HG03571 (cell line): ENCODE measurements around the gene OLIG2.

Experiments used
- ATAC-seq: cut with Tn5 transposase; IDR thresholded peaks from one replicate; pipeline ENCODE4 v1.9.1; 2021; ENCODE audit not compliant: unreplicated experiment

OLIG2 gene

DNA sequence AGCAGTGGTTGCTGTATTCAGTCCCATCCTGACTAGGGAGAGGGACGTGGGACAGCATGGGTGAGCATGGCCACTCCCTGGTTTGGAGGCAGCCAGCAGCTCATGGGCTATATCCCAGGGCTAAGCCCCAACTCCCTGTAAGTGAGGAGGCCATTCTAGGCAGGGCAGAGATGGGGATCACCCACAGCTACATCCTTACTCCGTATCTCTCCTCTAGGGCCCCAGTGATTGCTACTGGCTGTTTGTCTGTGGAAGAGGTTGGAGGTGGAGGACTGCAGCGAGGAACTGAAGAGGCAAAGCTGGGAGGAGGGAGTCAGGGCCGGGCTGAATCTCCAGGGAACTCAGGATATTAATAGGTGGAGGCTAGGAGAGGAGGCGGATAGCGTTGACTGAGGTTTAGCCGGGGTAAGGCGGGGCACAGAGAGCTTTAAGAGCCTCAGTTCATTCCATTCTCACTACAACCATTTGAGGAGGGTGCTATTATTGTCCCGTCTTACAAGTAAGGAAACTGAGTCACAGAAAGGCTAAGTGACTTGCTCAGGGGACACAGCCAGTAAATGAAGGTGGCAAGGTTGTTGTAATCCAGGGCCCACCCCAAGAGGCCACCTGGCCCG lies 6.8 kb downstream of the OLIG2 start:
- no peak for ATAC-seq

DNA sequence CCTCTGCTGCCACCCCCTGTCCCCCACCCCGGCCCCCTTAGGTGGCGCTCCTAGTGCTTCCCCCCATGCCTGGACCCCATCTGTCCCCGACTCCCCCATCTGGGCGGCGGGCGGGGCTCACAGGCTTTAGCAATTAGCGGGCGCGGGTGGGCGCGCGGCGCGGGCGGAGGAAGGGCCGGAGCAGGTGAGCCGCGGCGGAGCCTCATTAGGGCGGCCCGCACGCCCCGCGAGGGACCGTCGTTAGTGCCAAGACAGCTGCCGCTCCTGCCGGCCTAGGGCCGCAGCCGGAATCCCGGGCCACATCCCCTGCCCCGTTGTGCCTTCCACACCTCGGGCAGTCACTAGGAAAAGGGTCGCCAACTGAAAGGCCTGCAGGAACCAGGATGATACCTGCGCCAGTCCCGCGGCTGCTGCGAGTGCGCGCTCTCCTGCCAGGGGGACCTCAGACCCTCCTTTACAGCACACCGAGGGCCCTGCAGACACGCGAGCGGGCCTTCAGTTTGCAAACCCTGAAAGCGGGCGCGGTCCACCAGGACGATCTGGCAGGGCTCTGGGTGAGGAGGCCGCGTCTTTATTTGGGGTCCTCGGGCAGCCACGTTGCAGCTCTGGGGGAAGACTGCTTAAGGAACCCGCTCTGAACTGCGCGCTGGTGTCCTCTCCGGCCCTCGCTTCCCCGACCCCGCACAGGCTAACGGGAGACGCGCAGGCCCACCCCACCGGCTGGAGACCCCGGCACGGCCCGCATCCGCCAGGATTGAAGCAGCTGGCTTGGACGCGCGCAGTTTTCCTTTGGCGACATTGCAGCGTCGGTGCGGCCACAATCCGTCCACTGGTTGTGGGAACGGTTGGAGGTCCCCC lies 7.6 kb downstream of the OLIG2 start:
- no peak for ATAC-seq

- ATAC-seq = no peak
Observed at GRCh38 chr21:33033961-33034413, 8.3 kb downstream of the OLIG2 start.

DNA sequence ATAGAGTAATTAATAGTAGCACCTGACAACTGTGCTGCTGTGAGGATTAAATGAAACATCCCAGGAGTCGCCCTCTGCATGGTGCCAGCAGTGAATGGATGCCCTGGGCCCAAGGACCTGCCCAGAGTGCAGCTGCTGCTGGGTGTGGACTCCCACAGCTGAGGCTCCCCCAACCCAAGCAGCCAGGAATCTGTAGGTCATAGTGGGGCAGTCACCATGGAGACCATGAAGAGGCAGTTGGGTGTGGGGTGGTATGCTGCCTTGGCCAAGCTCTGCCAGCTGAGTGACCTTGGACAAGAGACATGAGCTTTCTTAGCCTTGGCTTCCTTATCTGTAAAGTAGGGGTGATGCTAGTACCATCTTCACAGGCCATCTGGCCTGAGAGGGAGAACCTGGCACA lies 9.4 kb downstream of the OLIG2 start:
- ATAC-seq = no peak

DNA sequence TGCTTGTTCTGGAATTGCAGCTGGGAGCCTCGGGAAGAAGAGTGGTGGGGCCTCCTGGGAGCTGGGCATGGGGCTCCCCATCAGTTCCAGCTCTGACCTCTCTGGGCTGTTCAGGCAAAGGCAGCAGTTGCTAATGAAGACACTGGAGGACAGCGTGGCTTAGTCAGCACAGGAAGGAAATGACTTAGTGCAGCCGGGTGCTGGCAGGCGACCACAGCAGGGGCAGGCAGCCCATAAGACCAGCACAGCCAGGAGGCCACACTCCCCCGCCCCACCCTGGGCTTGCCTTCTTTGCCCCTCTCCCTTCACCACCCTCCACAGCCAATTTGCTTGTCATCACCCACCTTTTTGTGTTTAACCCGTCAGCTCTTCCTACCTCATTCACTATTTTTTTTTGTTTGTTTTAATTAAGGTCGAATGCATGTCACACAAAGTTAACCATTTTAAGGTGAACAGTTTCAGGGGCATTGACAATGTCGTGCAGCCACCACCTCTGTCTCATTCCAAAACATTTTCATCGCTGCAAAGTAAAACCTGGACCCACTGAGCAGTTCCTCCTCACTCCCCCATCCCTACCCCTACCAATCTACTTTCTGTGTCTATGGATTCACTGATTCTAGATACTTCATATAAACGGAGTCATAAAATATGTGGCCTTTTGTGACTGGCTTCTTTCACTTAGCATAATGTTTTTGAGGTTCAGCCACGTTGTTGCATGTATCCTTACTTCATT lies 10.9 kb downstream of the OLIG2 start:
- ATAC-seq = no peak

GRCh38 chr21:33037501-33037900 lies 11.8 kb downstream of the OLIG2 start:
- ATAC-seq = no peak

DNA sequence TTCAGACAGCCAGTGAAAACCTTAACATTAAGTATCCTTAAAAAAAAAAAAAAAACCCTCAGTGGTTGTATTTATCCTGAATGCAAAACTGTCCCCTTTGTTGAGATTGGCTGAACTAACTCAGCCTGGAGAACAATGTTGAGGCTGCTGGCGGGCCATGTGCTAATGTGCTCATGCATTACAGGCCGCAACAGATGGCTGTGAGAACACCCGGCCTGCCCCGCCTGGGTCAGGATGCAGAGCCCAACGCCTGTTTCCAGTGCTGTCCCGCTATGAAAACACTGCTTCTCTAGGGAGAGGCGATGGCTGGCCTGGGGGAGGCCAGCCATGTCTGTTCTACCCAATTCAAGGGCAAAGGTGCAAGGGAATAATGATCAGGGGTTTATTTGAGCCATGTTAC lies 13.8 kb downstream of the OLIG2 start:
- ATAC-seq = no peak

DNA sequence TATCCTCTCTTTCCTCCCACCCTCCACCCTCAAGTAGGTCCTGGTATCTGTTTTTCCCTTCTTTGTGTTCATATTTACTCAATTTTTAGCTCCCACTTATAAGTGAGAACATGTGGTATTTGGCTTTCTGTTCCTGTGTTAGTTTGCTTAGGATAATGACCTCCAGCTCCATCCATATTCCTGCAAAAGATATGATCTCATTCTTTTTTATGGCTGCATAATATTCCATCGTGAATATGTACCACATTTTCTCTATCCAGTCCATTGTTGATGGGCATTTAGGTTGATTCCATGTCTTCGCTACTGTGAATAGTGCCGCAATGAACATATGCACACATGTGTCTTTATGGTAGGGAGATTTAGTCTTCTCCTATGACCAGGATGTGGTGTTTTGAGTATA lies 14.5 kb downstream of the OLIG2 start:
- no peak for ATAC-seq

- ATAC-seq = no peak
Observed at GRCh38 chr21:33041981-33042380, 16.2 kb downstream of the OLIG2 start.

GRCh38 chr21:33042812-33043211 lies 17.1 kb downstream of the OLIG2 start:
- ATAC-seq = no peak

GRCh38 chr21:33046455-33046854 lies 20.7 kb downstream of the OLIG2 start:
- ATAC-seq = no peak

GRCh38 chr21:33047231-33047630 lies 21.5 kb downstream of the OLIG2 start:
- ATAC-seq = no peak

DNA sequence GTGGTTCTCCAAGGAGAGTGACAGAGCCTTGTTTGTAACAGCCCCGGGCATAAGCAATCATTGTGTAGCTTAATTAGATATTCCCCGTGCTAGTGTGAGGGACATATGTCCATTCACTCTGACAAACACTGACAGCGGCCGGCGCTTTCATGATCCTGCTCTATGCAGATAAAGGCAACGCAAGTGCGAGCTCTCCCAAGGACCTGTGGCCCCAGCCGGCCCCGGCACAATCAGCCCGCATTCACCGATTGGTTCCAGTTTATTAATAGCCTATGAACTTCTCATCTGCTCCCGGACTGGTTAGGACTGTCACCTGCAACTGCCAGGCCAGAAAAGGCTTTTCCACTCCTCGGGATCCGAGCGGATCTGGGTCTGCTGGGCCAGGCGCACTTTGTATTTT lies 26.2 kb downstream of the OLIG2 start:
- ATAC-seq = no peak

- ATAC-seq = no peak
Observed at GRCh38 chr21:33053951-33054350, 28.2 kb downstream of the OLIG2 start.

- no peak for ATAC-seq
Observed at GRCh38 chr21:33055991-33056390, 30.3 kb downstream of the OLIG2 start.

DNA sequence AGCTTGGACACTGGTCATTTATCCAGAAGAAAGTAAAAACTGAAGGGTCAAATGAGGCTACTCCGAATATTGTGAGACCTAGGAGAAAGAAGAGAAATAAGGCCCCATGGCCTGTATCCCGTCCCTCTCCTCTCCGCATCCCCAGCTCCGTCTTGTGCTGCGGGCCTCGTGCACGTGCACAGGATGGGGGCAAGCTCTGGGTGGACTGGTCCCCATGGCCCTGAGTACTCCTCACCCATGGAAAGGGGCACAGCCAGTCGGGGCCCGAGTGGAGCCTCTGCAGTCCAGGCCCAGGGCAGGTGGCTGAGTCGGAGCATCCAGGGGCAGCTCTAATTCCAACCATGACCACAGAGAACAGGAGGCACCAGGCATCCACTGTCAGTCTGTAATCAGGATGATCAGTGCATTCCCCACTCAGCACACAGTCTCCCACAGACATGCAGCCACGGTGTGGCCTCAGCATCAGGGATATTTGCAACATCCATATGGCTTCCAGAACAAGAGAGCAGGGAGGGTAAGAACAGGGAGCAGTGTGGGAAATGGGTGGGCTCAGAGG lies 31.7 kb downstream of the OLIG2 start:
- ATAC-seq = no peak

GRCh38 chr21:33058527-33058926 lies 32.8 kb downstream of the OLIG2 start:
- ATAC-seq = no peak

DNA sequence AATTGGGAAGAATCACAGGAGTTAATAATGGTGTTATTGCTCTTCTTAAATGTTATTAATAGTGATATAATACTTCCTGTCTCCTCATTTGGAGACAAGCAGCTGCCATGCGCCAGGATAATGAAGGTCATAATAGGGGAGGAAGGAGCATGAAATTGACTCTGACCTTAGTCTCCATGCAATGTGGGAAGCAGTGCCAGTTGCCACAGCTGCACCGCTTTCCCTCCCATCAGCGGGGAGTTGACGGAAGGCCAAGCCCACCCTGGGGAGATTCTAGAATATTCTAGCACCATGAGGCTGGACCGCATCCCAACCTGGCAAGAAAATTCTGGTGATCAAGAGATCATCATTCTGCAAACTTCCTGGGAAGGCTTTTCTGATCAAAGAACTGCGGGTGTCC lies 33.2 kb downstream of the OLIG2 start:
- ATAC-seq = no peak

- no peak for ATAC-seq
Observed at GRCh38 chr21:33059380-33059841, 33.7 kb downstream of the OLIG2 start.

DNA sequence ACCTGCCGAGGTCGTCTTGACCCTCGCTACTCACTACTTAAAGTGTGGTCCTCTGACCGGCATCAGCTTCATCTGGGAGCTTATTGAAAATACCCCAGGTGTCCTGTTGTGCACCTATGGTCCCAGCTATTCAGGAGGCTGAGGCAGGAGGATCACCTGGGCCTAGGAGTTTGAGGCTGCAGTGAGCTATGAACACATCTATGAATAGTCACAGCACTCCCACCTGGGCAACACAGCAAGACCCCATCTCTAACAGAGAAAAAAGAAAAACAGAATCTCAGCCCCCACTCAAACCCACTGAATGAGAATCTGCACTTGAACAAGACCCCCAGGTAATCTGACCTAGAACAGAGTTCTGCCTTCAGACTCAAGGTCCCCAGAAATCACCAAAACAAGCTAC lies 35.5 kb downstream of the OLIG2 start:
- no peak for ATAC-seq

GRCh38 chr21:33063375-33063883 lies 37.7 kb downstream of the OLIG2 start:
- no peak for ATAC-seq
